ENCODE data around the gene ARHGEF37. TPM values are rescaled to one million over a fixed set of nuclear protein-coding genes. Genes with fewer than 3 reads are reported as not detected.

Gene ARHGEF37
- total and polyA plus RNA-seq, 9 of the 15 experiments (the other 6 are each of a cell fraction or from before 2014, with no cell fraction given) = 0.01 to 0.27 (median 0.05) TPM

DNA sequence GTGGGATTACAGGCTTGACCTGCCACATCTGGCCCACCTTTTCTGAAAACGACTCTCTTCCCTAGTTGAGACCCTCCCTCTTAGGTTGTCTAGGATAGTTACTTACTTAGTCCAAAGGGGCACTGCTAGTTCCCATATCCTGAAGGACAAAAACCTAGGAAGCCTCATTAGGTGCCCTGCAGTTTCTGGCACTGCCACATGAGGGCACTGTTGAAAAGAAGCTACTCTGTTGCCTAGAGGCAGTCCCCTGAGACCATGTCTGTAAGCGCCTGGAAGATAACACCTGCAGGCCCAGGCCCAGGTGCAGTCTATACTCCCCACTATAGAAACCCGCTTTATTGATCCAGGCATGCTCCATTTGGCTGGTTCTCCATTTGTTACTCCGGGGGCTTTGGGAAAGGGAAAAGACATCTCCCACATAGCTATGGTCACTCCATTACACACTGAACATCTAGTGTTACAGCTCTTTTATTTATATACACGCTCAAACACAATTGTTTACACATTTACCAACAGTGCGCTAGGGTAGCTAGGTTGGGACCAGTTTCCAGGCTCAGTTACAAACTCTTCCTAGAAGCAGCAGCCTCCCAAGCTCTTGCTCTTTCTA, 75.4 kb downstream of the ARHGEF37 start (continued):
- TF ChIP-seq HNRNPUL1 (IDR thresholded peaks at IDR 0.05; ENCODE audit: low read length) = no peak
- no peak for TF ChIP-seq KAT8 (IDR thresholded peaks at IDR 0.05; ENCODE audit: low read depth)
- TF ChIP-seq, protein P1, sequence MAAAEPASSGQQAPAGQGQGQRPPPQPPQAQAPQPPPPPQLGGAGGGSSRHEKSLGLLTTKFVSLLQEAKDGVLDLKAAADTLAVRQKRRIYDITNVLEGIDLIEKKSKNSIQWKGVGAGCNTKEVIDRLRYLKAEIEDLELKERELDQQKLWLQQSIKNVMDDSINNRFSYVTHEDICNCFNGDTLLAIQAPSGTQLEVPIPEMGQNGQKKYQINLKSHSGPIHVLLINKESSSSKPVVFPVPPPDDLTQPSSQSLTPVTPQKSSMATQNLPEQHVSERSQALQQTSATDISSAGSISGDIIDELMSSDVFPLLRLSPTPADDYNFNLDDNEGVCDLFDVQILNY (CRISPR knock-in tag; IDR thresholded peaks at IDR 0.05) = no peak
- no peak; the same call in 1 of the 2 replicates for TF ChIP-seq TEAD4 (IDR thresholded peaks at IDR 0.05; ENCODE audit: low read length)
- TF ChIP-seq TEAD4 (CRISPR knock-in tag; IDR thresholded peaks at IDR 0.05; ENCODE audit: borderline replicate concordance) = no peak
- no peak for TF ChIP-seq EP300 (IDR thresholded peaks at IDR 0.05; ENCODE audit: low read length)
- peak; percentile 73; the same call in 1 of the 2 replicates for TF ChIP-seq TRIM28 (IDR thresholded peaks at IDR 0.05)
- no peak for TF ChIP-seq RUNX1 (IDR thresholded peaks at IDR 0.05; ENCODE audit: low read depth)

GRCh38 chr5:149657324-149657723, 76.0 kb downstream of the ARHGEF37 start:
- H3K9me1 ChIP-seq (ENCODE audit: control insufficient read depth, insufficient read depth, low read length) = no peaks in the 10 kb centered on the region
- no peak overlapping the region for H3K27ac ChIP-seq (ENCODE audit: extremely low read depth, low read depth, low read length)
- no peaks in the 10 kb centered on the region for H3K79me2 ChIP-seq (ENCODE audit: control insufficient read depth, insufficient read depth, low read length)
- peak overlapping the region; percentile 27; the same call in 1 of the 2 replicates for H2AFZ ChIP-seq (ENCODE audit: low read depth, low read length)
- FAIRE-seq = no peak
- H4K20me1 ChIP-seq (replicated peaks; ENCODE audit: control insufficient read depth, insufficient read depth, low read length) = no peaks in the 10 kb centered on the region
- H3K36me3 ChIP-seq (ENCODE audit: control insufficient read depth, insufficient read depth, low read length) = no peaks in the 10 kb centered on the region
- TF ChIP-seq SNRNP70 (optimal IDR thresholded peaks at IDR 0.05; ENCODE audit: low read depth, low read length) (no peak), TCF7 (IDR thresholded peaks at IDR 0.05; ENCODE audit: borderline replicate concordance) (no peak)
- 59% methylated on average over 2 of the region's 2 CpGs for WGBS (ENCODE audit: insufficient coverage, low coverage, missing lambda C conversion rate)
- H3K4me2 ChIP-seq (ENCODE audit: insufficient read depth, low read length) = no peak overlapping the region
- intact Hi-C loops (cut with micrococcal nuclease) = loop anchor here (2.0 kb wide), 2 partner anchors 73 to 109 kb away; partner anchors contain the start of gene PPARGC1B
- H3K9me3 ChIP-seq (replicated peaks; ENCODE audit: control insufficient read depth, insufficient read depth, low read depth, low read length) = no peaks in the 10 kb centered on the region
- in situ Hi-C loops (cut with MboI) = no loop called here
- no peak for ATAC-seq
- H3K4me1 ChIP-seq (replicated peaks in 1 of 2; ENCODE audit: control insufficient read depth in 2 of 2, insufficient read depth in 2 of 2, low read length in 2 of 2) = peaks cover 0 to 9% of the 10 kb centered on the region in 2 experiments; a peak in 2 of 5 replicates
- ChIA-PET CTCF (ENCODE audit: low intra/inter-chr PET ratio) (interaction anchor here (1.2 to 2.4 kb wide), 3 partner anchors 74 to 171 kb away, joined by 3 to 22 read pairs (median 8); partner anchors contain the start of gene PPARGC1B), POLR2A (interaction anchor here (0.6 to 1.0 kb wide), 3 partner anchors 10 to 1129 kb away, joined by 3 to 5 read pairs (median 3); no protein-coding TSS in a partner anchor)
- H3K4me3 ChIP-seq = no peak overlapping the region
- DNase-seq (ENCODE audit: extremely low read depth in 1 of 4, low spot score in 3 of 4) = no peak
- H3K27me3 ChIP-seq (ENCODE audit: control insufficient read depth in 2 of 2, insufficient read depth in 2 of 2, low read length in 2 of 2) = no peaks in the 10 kb centered on the region; a peak in 1 of 5 replicates
- BruUV-seq (replicated peaks) = no TSS peak
- no peak overlapping the region for H3K9ac ChIP-seq (ENCODE audit: insufficient read depth in 1 of 2, low read depth in 2 of 2, low read length in 2 of 2)

Data from K562 (cell line).